HG03025 (cell line): ENCODE results near the gene UFSP2.
"Not testable (repeated sequence)": the region's sequence is repeated elsewhere in the genome, so short reads cannot be mapped to it uniquely, and the experiment has no call there.

Source experiments
- ATAC-seq: cut with Tn5 transposase; IDR thresholded peaks from one replicate; pipeline ENCODE4 v1.9.1; 2021; ENCODE audit warnings: mild to moderate bottlenecking, moderate library complexity; ENCODE audit not compliant: unreplicated experiment, low FRiP score

UFSP2 gene

GRCh38 chr4:185387957-185388356 lies 37.8 kb downstream of the UFSP2 start:
- ATAC-seq, result no peak

DNA sequence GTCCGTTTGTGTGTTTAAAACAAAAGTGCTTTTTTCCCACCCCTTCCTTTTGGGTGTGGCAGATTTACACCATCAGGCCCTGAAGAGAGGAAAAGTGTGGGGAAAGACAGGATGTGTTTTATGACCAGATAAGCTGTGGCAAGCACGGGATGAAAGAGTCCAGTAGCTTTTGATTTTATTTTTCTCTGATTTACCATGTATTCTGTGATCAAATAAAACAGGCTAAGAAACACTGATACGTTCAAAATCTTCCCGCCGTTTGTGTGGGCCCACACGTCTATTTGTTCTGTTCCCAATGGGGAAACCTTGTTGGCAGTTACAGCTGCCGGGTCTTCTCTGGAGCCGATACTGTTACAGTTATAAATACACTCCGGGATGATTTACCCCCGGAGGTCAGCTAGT lies 40.8 kb downstream of the UFSP2 start:
- no peak for ATAC-seq

DNA sequence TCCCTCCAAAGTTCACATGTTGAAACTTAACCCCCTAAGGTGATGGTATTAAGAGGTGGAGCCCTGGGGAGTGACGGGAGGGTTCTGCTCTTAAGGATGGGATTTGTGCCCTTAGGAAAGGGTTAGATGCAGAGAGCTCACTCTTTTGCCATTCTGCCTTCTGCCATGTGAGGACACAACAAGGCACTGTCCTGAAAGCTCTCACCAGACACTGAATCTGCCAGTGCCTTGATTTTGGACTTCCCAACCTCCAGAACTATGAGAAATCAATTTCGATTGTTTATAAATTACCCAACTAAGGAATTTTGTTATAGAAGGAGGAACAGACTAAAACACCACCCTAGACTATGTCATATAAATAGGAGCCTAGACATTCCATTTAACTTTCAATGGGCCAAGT lies 41.7 kb downstream of the UFSP2 start:
- no peak for ATAC-seq

GRCh38 chr4:185383451-185383850 lies 42.3 kb downstream of the UFSP2 start:
- ATAC-seq, result no peak

DNA sequence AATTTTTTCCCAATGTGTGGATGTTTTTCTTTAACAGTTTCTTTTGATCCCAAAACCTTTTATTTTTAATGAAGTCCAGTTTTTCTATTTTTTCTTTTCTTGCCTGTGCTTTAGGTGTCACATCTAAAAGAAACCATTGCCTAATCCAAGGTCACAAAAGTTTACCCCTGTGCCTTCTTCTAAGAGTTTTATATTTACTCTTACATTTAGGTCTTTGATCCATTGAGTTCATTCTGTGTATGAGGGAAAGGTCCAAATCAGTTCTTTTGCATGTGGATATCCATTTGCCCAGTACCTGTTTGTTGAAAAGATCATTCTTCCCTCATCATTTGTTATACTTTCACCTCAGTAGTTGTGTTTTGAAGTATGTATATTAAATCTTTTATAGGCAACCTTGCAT lies 43.0 kb downstream of the UFSP2 start:
- no peak for ATAC-seq

DNA sequence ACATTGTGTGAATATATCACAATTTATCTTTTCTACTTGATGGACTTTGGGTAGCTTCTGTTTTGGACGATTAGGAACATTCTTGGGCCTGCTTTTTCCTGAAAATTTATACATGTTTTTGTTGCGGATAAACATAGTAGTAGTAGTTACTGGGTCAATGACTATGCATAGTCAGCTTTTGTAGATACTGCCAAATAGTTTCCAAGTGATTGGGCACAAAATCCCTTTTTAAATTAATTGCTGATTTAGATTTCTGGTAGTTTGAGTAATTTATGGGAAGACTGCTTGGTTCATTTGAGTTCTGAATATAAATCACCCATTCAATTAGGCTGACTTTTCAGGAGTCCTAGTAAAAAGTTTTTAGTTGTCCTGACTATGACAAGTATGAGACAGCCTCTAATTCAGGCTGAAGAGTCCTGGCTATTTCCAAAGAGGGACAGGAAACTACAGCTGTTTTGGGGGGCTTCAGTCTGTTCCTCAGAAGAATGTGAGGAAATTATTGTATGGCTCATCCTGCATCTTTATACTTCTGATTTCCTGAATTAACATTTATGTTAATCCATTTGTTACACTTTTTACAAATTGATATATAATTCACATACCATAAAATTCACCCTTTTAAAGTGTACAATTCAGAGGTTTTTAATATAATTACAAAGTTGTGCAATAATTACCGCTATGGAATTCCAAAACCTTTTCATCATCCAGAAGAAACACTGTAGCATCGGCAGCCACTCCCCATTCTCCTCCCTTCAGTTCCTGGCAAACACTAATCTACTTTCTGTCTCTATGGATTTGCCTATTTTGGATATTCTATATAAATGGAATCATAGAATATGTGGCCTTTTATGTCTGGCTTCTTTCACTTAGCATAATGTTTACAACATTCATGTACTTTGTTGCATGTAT lies 44.2 kb downstream of the UFSP2 start:
- no peak for ATAC-seq

- ATAC-seq, result no peak
Measured at GRCh38 chr4:185380320-185380719, 45.4 kb downstream of the UFSP2 start.

- no peak for ATAC-seq
Measured at GRCh38 chr4:185379326-185380295, 46.2 kb downstream of the UFSP2 start.

DNA sequence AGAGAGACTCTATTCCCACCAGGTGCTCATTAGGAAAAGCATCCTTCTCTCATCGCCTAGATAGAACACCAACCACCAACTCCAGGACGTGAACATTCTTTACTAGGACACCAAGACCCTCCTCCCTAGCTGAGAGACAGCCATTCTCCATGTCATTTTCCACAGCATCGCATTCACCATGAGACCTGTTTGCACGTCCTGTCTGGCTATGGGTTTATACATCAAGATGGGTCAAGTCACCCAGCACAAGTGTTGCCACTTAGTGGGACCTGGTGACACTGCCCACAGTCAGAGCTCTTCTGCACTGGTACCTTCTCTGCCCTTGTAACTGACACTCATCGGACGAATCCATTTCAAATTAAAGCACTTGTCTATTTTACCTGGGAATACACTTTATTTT lies 47.5 kb downstream of the UFSP2 start:
- ATAC-seq, result no peak

DNA sequence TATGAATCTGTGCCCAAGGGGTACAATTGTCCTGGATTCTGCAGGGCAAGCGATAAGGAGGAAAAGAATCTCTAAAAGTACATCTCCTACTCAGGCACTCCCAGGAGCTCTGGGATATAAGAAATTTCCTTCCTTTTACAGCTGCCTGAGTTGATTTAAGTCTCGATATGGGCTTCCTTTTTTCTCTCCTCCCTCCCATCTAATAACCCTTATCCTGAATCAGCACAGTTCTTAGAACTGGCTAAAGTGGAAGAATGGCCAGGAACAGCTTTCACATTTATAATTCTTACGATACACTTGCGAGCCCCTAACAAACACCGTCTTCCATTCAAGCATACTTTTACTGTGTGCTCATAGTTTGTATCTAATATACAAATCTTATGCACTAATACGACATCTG lies 51.2 kb downstream of the UFSP2 start:
- ATAC-seq, result no peak

GRCh38 chr4:185374027-185374426 lies 51.7 kb downstream of the UFSP2 start:
- no peak for ATAC-seq

GRCh38 chr4:185371702-185372101 lies 54.1 kb downstream of the UFSP2 start:
- ATAC-seq, result no peak

DNA sequence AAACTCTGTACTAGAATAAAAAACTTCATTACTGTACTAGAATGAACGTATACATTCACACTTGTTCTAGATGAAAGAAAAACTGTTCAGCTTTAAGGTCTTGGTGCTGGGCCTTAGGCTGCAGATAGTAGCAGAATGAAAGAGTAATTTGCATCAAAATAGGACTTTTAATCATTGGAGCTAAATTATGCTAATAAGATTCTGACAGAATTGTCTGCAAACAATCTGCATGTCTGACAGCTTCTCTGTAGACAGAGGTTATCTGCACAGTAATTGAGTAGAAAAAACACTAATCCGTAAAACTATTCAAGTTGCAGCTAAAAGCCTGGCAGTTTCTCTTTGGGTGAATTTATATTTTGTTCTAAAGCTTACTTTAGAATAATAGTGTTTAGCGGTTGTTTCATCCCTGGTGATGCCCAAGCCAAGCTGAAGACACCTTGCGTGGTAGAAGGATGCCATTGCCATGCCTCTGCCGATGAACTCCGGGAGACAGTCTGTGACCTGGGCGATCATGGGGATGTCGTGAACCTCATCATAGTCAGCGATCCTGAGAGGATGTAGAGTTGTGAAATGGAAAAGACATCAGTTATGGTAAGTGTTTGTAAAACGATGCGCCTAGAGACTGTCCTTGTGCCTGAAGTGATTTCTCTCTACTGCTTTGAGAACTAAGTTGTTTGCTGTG lies 55.4 kb downstream of the UFSP2 start:
- ATAC-seq, result no peak

- no peak for ATAC-seq
Measured at GRCh38 chr4:185369731-185370130, 56.0 kb downstream of the UFSP2 start.

- no peak for ATAC-seq
Measured at GRCh38 chr4:185364886-185365285, 60.9 kb downstream of the UFSP2 start.

DNA sequence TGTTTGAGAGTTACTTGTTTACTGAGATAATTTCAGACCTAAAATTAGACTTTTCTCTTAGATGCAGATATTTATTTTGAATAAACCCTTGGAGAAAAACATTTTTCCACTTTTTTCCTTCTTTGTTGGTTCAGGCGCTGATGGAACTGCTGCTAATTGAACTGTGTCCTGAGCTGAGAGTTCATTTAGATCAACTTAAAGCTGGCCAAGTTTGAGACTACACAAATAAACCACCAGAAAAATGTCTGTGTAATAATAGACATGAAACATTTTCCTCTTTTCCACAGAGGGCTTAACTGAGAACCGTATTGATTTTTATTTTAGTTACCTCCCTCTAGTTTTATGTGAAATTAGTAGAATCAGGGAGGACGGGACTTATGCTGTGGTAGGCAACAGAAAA lies 62.5 kb downstream of the UFSP2 start:
- no peak for ATAC-seq

GRCh38 chr4:185362570-185362969 lies 63.2 kb downstream of the UFSP2 start:
- ATAC-seq, result not testable (repeated sequence)

- ATAC-seq, result no peak
Measured at GRCh38 chr4:185361872-185362271, 63.9 kb downstream of the UFSP2 start.

DNA sequence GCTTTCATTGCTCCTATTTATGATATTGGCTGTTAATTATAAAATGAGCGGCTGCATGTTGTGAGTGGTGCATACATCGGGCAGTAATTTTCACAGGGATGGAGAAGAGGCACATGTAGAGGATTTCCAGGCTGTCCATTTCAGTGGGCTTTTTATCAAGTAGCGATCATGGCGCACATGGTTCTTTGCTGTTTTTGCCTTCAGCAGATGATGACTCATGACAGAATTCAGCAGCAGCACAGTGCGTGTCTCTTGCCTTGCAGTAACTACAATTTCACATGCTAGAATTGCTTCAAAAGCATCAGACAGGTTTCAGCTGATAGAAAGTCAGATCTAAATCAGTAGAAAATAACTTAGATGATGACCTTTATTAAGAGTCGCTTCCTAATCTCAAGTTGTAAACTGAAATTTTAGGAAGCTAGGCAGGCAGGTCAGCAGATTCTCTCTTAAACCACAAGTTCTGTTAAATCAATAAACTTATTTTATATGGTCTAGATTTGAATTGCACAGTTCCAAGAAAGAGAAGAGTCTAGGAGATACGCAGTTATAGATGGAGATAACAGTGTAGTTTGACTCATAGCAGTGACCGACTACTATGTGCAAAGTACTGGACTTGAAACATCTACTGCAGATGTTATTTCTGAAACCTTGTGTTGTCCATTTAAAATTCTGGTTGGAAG lies 65.9 kb downstream of the UFSP2 start:
- ATAC-seq, result no peak

DNA sequence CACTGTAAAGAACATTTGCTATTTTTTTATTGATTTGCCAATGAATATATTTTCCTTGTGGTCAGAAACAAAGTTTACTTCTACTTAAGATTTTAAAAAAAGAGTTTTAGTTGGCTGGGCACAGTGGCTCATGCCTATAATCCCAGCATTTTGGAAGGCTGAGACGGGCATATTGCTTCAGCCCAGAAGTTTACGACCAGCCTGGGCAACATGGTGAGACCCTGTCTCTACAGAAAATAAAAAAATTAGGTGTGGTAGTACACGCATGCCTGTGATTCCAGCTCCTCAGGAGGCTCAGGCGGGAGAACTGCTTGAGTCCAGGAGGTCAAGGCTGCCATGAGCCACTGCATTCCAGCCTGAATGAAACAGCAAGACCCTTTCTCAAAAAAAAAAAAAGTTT lies 66.8 kb downstream of the UFSP2 start:
- no peak for ATAC-seq
